ENCODE data around the gene SLC9A3. TPM values are rescaled to one million over a fixed set of nuclear protein-coding genes. Genes with fewer than 3 reads are reported as not detected.

The SLC9A3 gene
- total and polyA plus RNA-seq, 2 of the 13 experiments (the other 11 are each of a cell fraction or from before 2014, with no cell fraction given), result 1.5 to 1.8 TPM

DNA sequence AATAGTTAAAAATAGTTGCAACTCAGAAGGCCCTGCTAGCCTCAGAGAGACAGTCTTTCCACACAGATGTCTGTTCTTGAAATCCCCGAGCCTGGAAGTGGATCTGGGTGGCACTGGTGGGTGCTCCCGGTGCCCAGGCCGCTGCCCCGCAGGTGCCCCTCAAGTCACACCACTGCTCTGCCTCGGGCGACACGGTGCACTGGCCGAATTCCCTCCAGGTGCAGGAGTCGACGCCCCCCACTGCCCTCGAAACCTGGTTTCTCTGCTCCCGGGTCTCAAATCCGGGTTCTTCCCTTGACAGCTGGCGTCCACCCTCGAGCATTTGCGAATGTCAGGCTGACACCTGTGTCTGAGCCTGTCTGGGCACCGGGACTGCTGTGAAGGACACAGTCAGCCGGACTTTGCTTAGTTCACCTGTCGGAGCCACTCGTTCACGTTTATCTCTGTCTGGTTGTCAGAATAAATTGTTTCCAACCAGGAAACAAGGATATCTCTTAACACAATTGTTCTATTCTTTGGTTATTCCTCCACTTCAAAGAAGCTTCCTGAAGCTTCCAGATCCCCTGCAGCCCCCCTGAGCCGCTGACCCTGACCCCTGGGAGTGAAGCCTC lies 27.1 kb downstream of the SLC9A3 start:
- Histone ChIP-seq H3K4me1 (ENCODE audit: insufficient read depth, low read length) (no peaks in the 10 kb centered on the region), H3K36me3 (replicated peaks in 1 of 2; ENCODE audit: control insufficient read depth in 1 of 2, insufficient read depth in 2 of 2, low read length in 2 of 2) (no peaks in the 10 kb centered on the region), H3K79me2 (ENCODE audit: insufficient read depth, low read length) (no peaks in the 10 kb centered on the region), H3K4me2 (ENCODE audit: low read depth, low read length) (no peak overlapping the region), H4K20me1 (ENCODE audit: insufficient read depth, low read length) (0 out of 2 replicates have a peak, but pooled peaks cover 3% of the 10 kb centered on the region), H3K4me3 (replicated peaks in 1 of 3; ENCODE audit: insufficient read depth in 1 of 3, low read depth in 2 of 3, low read length in 3 of 3) (no peak overlapping the region), H2AFZ (ENCODE audit: low read length) (no peak overlapping the region), H3K9ac (ENCODE audit: insufficient read depth, low read depth, low read length) (no peak overlapping the region), H3K27ac (ENCODE audit: extremely low read length, insufficient read depth, low read length) (no peak overlapping the region), H3K27me3 (ENCODE audit: control insufficient read depth in 1 of 2, insufficient read depth in 2 of 2, low read length in 2 of 2) (peaks cover 23 to 86% of the 10 kb centered on the region in 2 experiments), H3K9me3 (ENCODE audit: low read length) (no peaks in the 10 kb centered on the region)
- no peak for ATAC-seq
- ChIA-PET CTCF (ENCODE audit: low intra/inter-chr PET ratio, low total read pairs) (no interaction called here), POLR2A (no interaction called here)
- WGBS (ENCODE audit: low lambda C conversion rate), result 19% methylated on average over 11 of the region's 22 CpGs
- in situ Hi-C loops (cut with HindIII; ENCODE audit: extremely low pct_ligation_motif_present, low pct_unique_long_range_greater_than_20kb), result no loop called here
- DNase-seq (ENCODE audit: low spot score), result no peak
- FAIRE-seq, result no peak
- intact Hi-C loops (cut with micrococcal nuclease; ENCODE audit: unreplicated experiment), result no loop called here
- no peak for TF ChIP-seq ZBTB21 (CRISPR knock-in tag; IDR thresholded peaks at IDR 0.05)
- TF ChIP-seq EZH2 (conservative IDR thresholded peaks at IDR 0.05; ENCODE audit: low read depth, low read length), result 0 out of 2 replicates have a peak, but pooled peaks have one; percentile 31
- 0 out of 2 replicates have a peak, but pooled peaks have one; percentile 19 for TF ChIP-seq HNRNPL (IDR thresholded peaks at IDR 0.05; ENCODE audit: low read depth, low read length)
- BruUV-seq (replicated peaks), result no TSS peak

- ATAC-seq, result no peak
- H4K20me1 ChIP-seq (ENCODE audit: insufficient read depth, low read length), result 0 out of 2 replicates have a peak, but pooled peaks cover 3% of the 10 kb centered on the region
- CTCF ChIA-PET (ENCODE audit: low intra/inter-chr PET ratio, low total read pairs), result no interaction called here
- TF ChIP-seq TEAD2 (CRISPR knock-in tag; IDR thresholded peaks at IDR 0.05), result no peak
- no peak for TF ChIP-seq RBAK (CRISPR knock-in tag; IDR thresholded peaks at IDR 0.05)
- TF ChIP-seq ATRX (CRISPR knock-in tag; IDR thresholded peaks at IDR 0.05; ENCODE audit: borderline replicate concordance), result no peak
- TF ChIP-seq, protein P1, sequence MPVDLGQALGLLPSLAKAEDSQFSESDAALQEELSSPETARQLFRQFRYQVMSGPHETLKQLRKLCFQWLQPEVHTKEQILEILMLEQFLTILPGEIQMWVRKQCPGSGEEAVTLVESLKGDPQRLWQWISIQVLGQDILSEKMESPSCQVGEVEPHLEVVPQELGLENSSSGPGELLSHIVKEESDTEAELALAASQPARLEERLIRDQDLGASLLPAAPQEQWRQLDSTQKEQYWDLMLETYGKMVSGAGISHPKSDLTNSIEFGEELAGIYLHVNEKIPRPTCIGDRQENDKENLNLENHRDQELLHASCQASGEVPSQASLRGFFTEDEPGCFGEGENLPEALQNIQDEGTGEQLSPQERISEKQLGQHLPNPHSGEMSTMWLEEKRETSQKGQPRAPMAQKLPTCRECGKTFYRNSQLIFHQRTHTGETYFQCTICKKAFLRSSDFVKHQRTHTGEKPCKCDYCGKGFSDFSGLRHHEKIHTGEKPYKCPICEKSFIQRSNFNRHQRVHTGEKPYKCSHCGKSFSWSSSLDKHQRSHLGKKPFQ (CRISPR knock-in tag; IDR thresholded peaks at IDR 0.05; ENCODE audit: insufficient replicate concordance), result no peak
- no peak for TF ChIP-seq ZNF430 (CRISPR knock-in tag; IDR thresholded peaks at IDR 0.05)
- TF ChIP-seq SP140L (CRISPR knock-in tag; IDR thresholded peaks at IDR 0.05; ENCODE audit: borderline replicate concordance), result no peak
- no peak for TF ChIP-seq ZNF30 (CRISPR knock-in tag; IDR thresholded peaks at IDR 0.05)
- no peak for TF ChIP-seq ZNF362 (CRISPR knock-in tag; IDR thresholded peaks at IDR 0.05; ENCODE audit: borderline replicate concordance)
- no peak for TF ChIP-seq RARA (CRISPR knock-in tag; IDR thresholded peaks at IDR 0.05)
- no peak for TF ChIP-seq NCOA1 (CRISPR knock-in tag; IDR thresholded peaks at IDR 0.05)
- no peak for TF ChIP-seq SIX4 (CRISPR knock-in tag; IDR thresholded peaks at IDR 0.05)
Measured at GRCh38 chr5:496028-496427, 28.2 kb downstream of the SLC9A3 start.

More at GRCh38 chr5:496028-496427, 28.2 kb downstream of the SLC9A3 start:
- POLR2A ChIA-PET, result no interaction called here
- Histone ChIP-seq H3K4me2 (ENCODE audit: low read depth, low read length) (no peak overlapping the region), H3K27me3 (ENCODE audit: control insufficient read depth in 1 of 2, insufficient read depth in 2 of 2, low read length in 2 of 2) (peaks cover 23 to 80% of the 10 kb centered on the region in 2 experiments), H3K27ac (ENCODE audit: extremely low read length, insufficient read depth, low read length) (no peak overlapping the region), H3K79me2 (ENCODE audit: insufficient read depth, low read length) (no peaks in the 10 kb centered on the region), H3K9ac (ENCODE audit: insufficient read depth, low read depth, low read length) (no peak overlapping the region), H2AFZ (ENCODE audit: low read length) (no peak overlapping the region), H3K4me1 (ENCODE audit: insufficient read depth, low read length) (no peaks in the 10 kb centered on the region), H3K4me3 (replicated peaks in 1 of 3; ENCODE audit: insufficient read depth in 1 of 3, low read depth in 2 of 3, low read length in 3 of 3) (no peak overlapping the region), H3K36me3 (replicated peaks in 1 of 2; ENCODE audit: control insufficient read depth in 1 of 2, insufficient read depth in 2 of 2, low read length in 2 of 2) (no peaks in the 10 kb centered on the region), H3K9me3 (ENCODE audit: low read length) (no peaks in the 10 kb centered on the region)
- DNase-seq (ENCODE audit: low spot score), result no peak
- in situ Hi-C loops (cut with HindIII; ENCODE audit: extremely low pct_ligation_motif_present, low pct_unique_long_range_greater_than_20kb), result no loop called here
- WGBS (ENCODE audit: low lambda C conversion rate), result 24% methylated on average over 5 of the region's 19 CpGs
- no TSS peak for BruUV-seq (replicated peaks)
- intact Hi-C loops (cut with micrococcal nuclease; ENCODE audit: unreplicated experiment), result no loop called here
- FAIRE-seq, result no peak

All from HepG2 (cell line).